K562 (cell line): ENCODE results near the gene EYA2. TPM values are rescaled to one million over a fixed set of nuclear protein-coding genes. Genes with fewer than 3 reads are reported as not detected.

Experiments used
- ATAC-seq: fragments of 200-7000 bp; cut with Tn5 transposase; 3 replicates; pipeline ENCODE4 v1.9.1; 2020; ENCODE audit warnings: moderate library complexity
- BruUV-seq: library from RNA; stranded (reverse); fragments of 400-500 nt; replicated peaks from 2 replicates; lab custom pipeline; 2021; lab: Mats Ljungman, UMichigan
- CTCF ChIA-PET: fragments of 300-600 bp; formaldehyde crosslinking; extraction: SDS; loops from one replicate; lab custom pipeline; 2021; ENCODE audit warnings: low intra/inter-chr PET ratio; lab: Yijun Ruan, JAX
- POLR2A ChIA-PET: fragments of 300-600, 350-650 bp; sonication (Branson Sonifier 250); formaldehyde crosslinking; extraction: SDS; loops from one replicate; lab custom pipeline; 2021; ENCODE audit warnings: antibody characterized with exemption, inconsistent platforms; lab: Yijun Ruan, JAX
- DNase-seq, 4 experiments: peaks; one replicate each; pipeline versions ENCODE4 v3.0.0 to v3.0.0-alpha.2; 2011 to 2018; ENCODE audit warnings: low spot score in 3 of 4, mixed read lengths in 3 of 4; ENCODE audit errors: extremely low read depth in 1 of 4
- FAIRE-seq: peaks from 2 replicates; lab custom pipeline; 2011; peaks lifted over from hg19 to GRCh38; lab: Jason Lieb, UNC
- H2AFZ ChIP-seq: 2 replicates; pipeline ENCODE4 v1.6.0; 2011; ENCODE audit warnings: low read depth, low read length, control low read depth, inconsistent platforms
- H3K27ac ChIP-seq: fragments of 200-600 bp; 3 replicates; pipeline ENCODE4 v1.8.0; 2011; ENCODE audit warnings: low read depth, mild to moderate bottlenecking, control low read depth, inconsistent platforms, low read length, moderate library complexity, mixed read lengths; ENCODE audit errors: extremely low read depth
- H3K27me3 ChIP-seq, 2 experiments: fragments of 300-600 bp in 1 of 2; 2 replicates in 1 of 2; 3 replicates in 1 of 2; pipeline versions ENCODE4 v1.6.0 to v1.8.0; 2011; ENCODE audit warnings: inconsistent platforms in 2 of 2, low read length in 2 of 2, mild to moderate bottlenecking in 1 of 2, mixed read lengths in 1 of 2, moderate library complexity in 1 of 2; ENCODE audit not compliant: control insufficient read depth in 2 of 2, insufficient read depth in 2 of 2
- H3K36me3 ChIP-seq: fragments of 300-600 bp; 3 replicates; pipeline ENCODE4 v1.8.0; 2011; ENCODE audit warnings: mild to moderate bottlenecking, low read length, inconsistent platforms; ENCODE audit not compliant: control insufficient read depth, insufficient read depth
- H3K4me1 ChIP-seq, 2 experiments: fragments of 200-600 bp in 1 of 2; replicated peaks in 1 of 2; 2 replicates in 1 of 2; 3 replicates in 1 of 2; pipeline versions ENCODE4 v1.5.1 to v1.8.0; 2011; ENCODE audit warnings: inconsistent platforms in 2 of 2, low read length in 2 of 2, mild to moderate bottlenecking in 1 of 2, mixed read lengths in 1 of 2, moderate library complexity in 1 of 2; ENCODE audit not compliant: control insufficient read depth in 2 of 2, insufficient read depth in 2 of 2
- H3K4me2 ChIP-seq: 2 replicates; pipeline ENCODE4 v1.6.1; 2011; ENCODE audit warnings: low read length, control low read depth, inconsistent platforms, mixed read lengths; ENCODE audit not compliant: insufficient read depth
- H3K4me3 ChIP-seq: fragments of 200-600 bp; sonication (generic), shearing (Covaris generic); 2 replicates; pipeline ENCODE4 v1.5.1; 2016; ENCODE audit warnings: control low read depth, inconsistent platforms
- H3K79me2 ChIP-seq: fragments of 200-600 bp; 3 replicates; pipeline ENCODE4 v1.8.0; 2011; ENCODE audit warnings: low read length, inconsistent platforms; ENCODE audit not compliant: control insufficient read depth, insufficient read depth
- H3K9ac ChIP-seq, 2 experiments: 2 replicates each; pipeline versions ENCODE4 v1.6.0 to v1.6.1; 2011; ENCODE audit warnings: low read depth in 2 of 2, low read length in 2 of 2, control low read depth in 1 of 2, inconsistent platforms in 1 of 2, mild to moderate bottlenecking in 1 of 2, mixed read lengths in 1 of 2; ENCODE audit not compliant: insufficient read depth in 1 of 2
- H3K9me1 ChIP-seq: one replicate; pipeline ENCODE4 v1.6.0; 2011; ENCODE audit warnings: inconsistent platforms, mild to moderate bottlenecking, low read length, moderate library complexity; ENCODE audit not compliant: control insufficient read depth, insufficient read depth
- H3K9me3 ChIP-seq: replicated peaks from 2 replicates; pipeline ENCODE4 v1.5.1; 2011; ENCODE audit warnings: low read depth, low read length, inconsistent platforms; ENCODE audit not compliant: control insufficient read depth, insufficient read depth
- H4K20me1 ChIP-seq: replicated peaks from 2 replicates; pipeline ENCODE4 v1.6.1; 2011; ENCODE audit warnings: low read length, inconsistent platforms, mixed read lengths; ENCODE audit not compliant: control insufficient read depth, insufficient read depth
- LARP7 ChIP-seq: fragments of 450-650 bp; IDR thresholded peaks from 2 replicates; pipeline ENCODE4 v1.6.1; 2016
- RBM25 ChIP-seq: fragments of 200-400 bp; formaldehyde crosslinking; IDR thresholded peaks from 2 replicates; pipeline ENCODE4 v1.6.1; 2018; ENCODE audit warnings: low read length, low read depth, moderate library complexity; ENCODE audit not compliant: severe bottlenecking
- SUPT5H ChIP-seq: fragments of 450-650 bp; IDR thresholded peaks from 2 replicates; pipeline ENCODE4 v1.6.1; 2016
- ZBED1 ChIP-seq: IDR thresholded peaks from 2 replicates; pipeline ENCODE4 v1.6.1; 2014
- ZFP36 ChIP-seq: fragments of 150-350 bp; IDR thresholded peaks from 2 replicates; pipeline ENCODE4 v1.6.1; 2018; ENCODE audit warnings: low read length, low read depth; ENCODE audit not compliant: partially characterized antibody
- WGBS: fragments of 100-300 bp; shearing (Covaris generic); methylation state at CpG from one replicate; pipeline ENCODE4 v1.1.6; 2016; ENCODE audit warnings: low coverage, mixed read lengths; ENCODE audit not compliant: insufficient coverage; ENCODE audit errors: missing lambda C conversion rate; 5-methylcytosine and 5-hydroxymethylcytosine counted together
- in situ Hi-C: fragments of 300-500 bp; cut with MboI; formaldehyde crosslinking; loops from 4 replicates; pipeline ENCODE4 v1.15.0; 2018; ENCODE audit warnings: inconsistent platforms, mixed read lengths
- intact Hi-C: fragments of 100-400 bp; cut with micrococcal nuclease; formaldehyde crosslinking; loops from 2 replicates; pipeline ENCODE4 v1.14.2; 2022
- polyA plus RNA-seq, 8 experiments: library from polyadenylated mRNA; depleted of rRNA in 4 of 8; stranded (reverse) in 5 of 8; unstranded in 3 of 8; fragments of >200 nt; fragmentation: Nextera tagmentation in 2 of 8; fragmentation: Illumina TruSeq in 1 of 8; extraction: Ambion mirVana in 2 of 8; extraction: Trizol in 1 of 8; gene quantifications; 2 replicates each; pipeline versions ENCODE4 v1.2.1 to v1.2.3, GENCODE V29; 2011 to 2014; ENCODE audit warnings: inconsistent platforms in 1 of 8, missing spikeins in 1 of 8
- total RNA-seq, 7 experiments: library from RNA; depleted of rRNA in 6 of 7; stranded (reverse); fragments of >200 nt in 6 of 7; fragmentation: Illumina TruSeq in 2 of 7; extraction: Trizol in 2 of 7; gene quantifications; 2 replicates each; pipeline versions ENCODE4 v1.2.1 to v1.2.3, GENCODE V29; 2011 to 2021; ENCODE audit warnings: low replicate concordance in 1 of 7
- TF ChIP-seq, protein P1 (sequence below), 2 experiments: fragments of 450-650 bp in 1 of 2; sonication (generic) in 1 of 2; formaldehyde crosslinking in 1 of 2; IDR thresholded peaks in 1 of 2; conservative IDR thresholded peaks in 1 of 2; 2 replicates each; pipeline versions ENCODE4 v1.6.1 to v1.8.1; 2016 to 2023; ENCODE audit warnings: mild to moderate bottlenecking in 2 of 2, moderate library complexity in 2 of 2, inconsistent platforms in 1 of 2, missing genetic modification reagents in 1 of 2
- TF ChIP-seq, protein P2 (sequence below): sonication (generic); formaldehyde crosslinking; IDR thresholded peaks from 2 replicates; pipeline ENCODE4 v1.8.0; 2023; ENCODE audit warnings: mild to moderate bottlenecking, missing genetic modification reagents

Gene EYA2
- total and polyA plus RNA-seq, 9 of the 15 experiments (the other 6 are each of a cell fraction or from before 2014, with no cell fraction given), result 0.03 TPM; not detected in 8

DNA sequence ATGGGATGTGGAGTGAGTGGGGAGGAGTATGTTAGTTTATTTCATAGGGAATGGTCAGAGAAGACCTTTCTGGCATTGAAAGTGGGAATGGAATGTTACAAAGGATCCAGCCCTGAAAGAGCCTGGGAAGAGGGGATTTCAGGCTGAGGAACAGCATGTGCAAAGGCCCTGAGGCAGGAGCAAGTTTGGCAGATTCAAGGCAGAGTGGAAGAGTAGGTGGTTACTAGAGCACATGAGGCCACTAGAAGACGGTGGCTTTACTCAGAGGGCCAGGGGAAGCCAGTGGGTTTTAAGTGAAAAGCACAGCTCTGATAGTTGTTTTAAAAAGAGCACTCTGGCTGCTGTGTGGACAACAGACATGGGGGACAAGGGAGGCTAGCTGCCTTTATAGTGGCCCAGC is 234.7 kb downstream of the EYA2 start:
- BruUV-seq, result no TSS peak

More for the DNA sequence above, 234.7 kb downstream of the EYA2 start:
- intact Hi-C loops (no loop called here), in situ Hi-C loops (no loop called here)
- Histone ChIP-seq H3K4me2 (no peak overlapping the region), H3K79me2 (no peaks in the 10 kb centered on the region), H3K9ac (no peak overlapping the region), H3K9me3 (no peaks in the 10 kb centered on the region), H3K27me3 (peaks cover 20 to 48% of the 10 kb centered on the region in 2 experiments; a peak in 4 of 5 replicates), H3K9me1 (no peaks in the 10 kb centered on the region), H3K36me3 (no peaks in the 10 kb centered on the region), H3K4me3 (no peak overlapping the region), H4K20me1 (no peaks in the 10 kb centered on the region), H3K4me1 (no peaks in the 10 kb centered on the region), H3K27ac (no peak overlapping the region), H2AFZ (no peak overlapping the region)
- FAIRE-seq (no peak), ATAC-seq (no peak), DNase-seq (no peak)
- CTCF ChIA-PET, result interaction anchor here (0.6 kb wide), 1 partner anchor 197 kb away, joined by 3 read pairs; no protein-coding TSS in a partner anchor
- WGBS, result 0% methylated on average over 1 of the region's 1 CpG
- POLR2A ChIA-PET, result no interaction called here
- TF ChIP-seq, protein P1, sequence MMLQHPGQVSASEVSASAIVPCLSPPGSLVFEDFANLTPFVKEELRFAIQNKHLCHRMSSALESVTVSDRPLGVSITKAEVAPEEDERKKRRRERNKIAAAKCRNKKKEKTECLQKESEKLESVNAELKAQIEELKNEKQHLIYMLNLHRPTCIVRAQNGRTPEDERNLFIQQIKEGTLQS (IDR thresholded peaks at IDR 0.05), result no peak
- TF ChIP-seq, protein P1 (CRISPR knock-in tag; conservative IDR thresholded peaks at IDR 0.05), result no peak
- TF ChIP-seq ZBED1 (no peak), SUPT5H (no peak), ZFP36 (no peak), LARP7 (no peak), RBM25 (peak; percentile 11)
- TF ChIP-seq, protein P2, sequence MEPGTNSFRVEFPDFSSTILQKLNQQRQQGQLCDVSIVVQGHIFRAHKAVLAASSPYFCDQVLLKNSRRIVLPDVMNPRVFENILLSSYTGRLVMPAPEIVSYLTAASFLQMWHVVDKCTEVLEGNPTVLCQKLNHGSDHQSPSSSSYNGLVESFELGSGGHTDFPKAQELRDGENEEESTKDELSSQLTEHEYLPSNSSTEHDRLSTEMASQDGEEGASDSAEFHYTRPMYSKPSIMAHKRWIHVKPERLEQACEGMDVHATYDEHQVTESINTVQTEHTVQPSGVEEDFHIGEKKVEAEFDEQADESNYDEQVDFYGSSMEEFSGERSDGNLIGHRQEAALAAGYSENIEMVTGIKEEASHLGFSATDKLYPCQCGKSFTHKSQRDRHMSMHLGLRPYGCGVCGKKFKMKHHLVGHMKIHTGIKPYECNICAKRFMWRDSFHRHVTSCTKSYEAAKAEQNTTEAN (CRISPR knock-in tag), result no peak
